Measurements from ENCODE around the gene ZNF793.

ZNF793 gene

GRCh38 chr19:37563518-37563917 lies 56.8 kb downstream of the ZNF793 start:
- DNase-seq (ENCODE audit: extremely low spot score), result no peak
- CTCF ChIA-PET, result no interaction called here
- POLR2A ChIA-PET, result no interaction called here
- no peak for TF ChIP-seq CTCF (IDR thresholded peaks at IDR 0.05; ENCODE audit: control extremely low read depth, extremely low read depth, low read depth, missing control alignments)

- POLR2A ChIA-PET, result no interaction called here
- CTCF ChIA-PET, result no interaction called here
- DNase-seq (ENCODE audit: extremely low spot score), result no peak
- TF ChIP-seq CTCF (IDR thresholded peaks at IDR 0.05; ENCODE audit: control extremely low read depth, extremely low read depth, low read depth, missing control alignments), result no peak
Observed at GRCh38 chr19:37564624-37565369, 58.1 kb downstream of the ZNF793 start.

- CTCF ChIA-PET, result interaction anchor here (2.1 kb wide), 1 partner anchor 13 kb away, joined by 8 read pairs; no protein-coding TSS in a partner anchor
- POLR2A ChIA-PET, result no interaction called here
- no peak for TF ChIP-seq CTCF (IDR thresholded peaks at IDR 0.05; ENCODE audit: control extremely low read depth, extremely low read depth, low read depth, missing control alignments)
- no peak for DNase-seq (ENCODE audit: extremely low spot score)
Observed at GRCh38 chr19:37565370-37565669, 58.6 kb downstream of the ZNF793 start.

GRCh38 chr19:37572203-37572602 lies 65.5 kb downstream of the ZNF793 start:
- CTCF ChIA-PET, result interaction anchor here (1.2 kb wide), 1 partner anchor 11 kb away, joined by 3 read pairs; no protein-coding TSS in a partner anchor
- POLR2A ChIA-PET, result no interaction called here
- DNase-seq (ENCODE audit: extremely low spot score), result no peak
- no peak for TF ChIP-seq CTCF (IDR thresholded peaks at IDR 0.05; ENCODE audit: control extremely low read depth, extremely low read depth, low read depth, missing control alignments)

- CTCF ChIA-PET, result interaction anchor here (0.7 to 1.5 kb wide), 2 partner anchors 9 to 11 kb away, joined by 3 read pairs; no protein-coding TSS in a partner anchor
- POLR2A ChIA-PET, result no interaction called here
- TF ChIP-seq CTCF (IDR thresholded peaks at IDR 0.05; ENCODE audit: control extremely low read depth, extremely low read depth, low read depth, missing control alignments), result no peak
- no peak for DNase-seq (ENCODE audit: extremely low spot score)
Observed at GRCh38 chr19:37583340-37583739, 76.6 kb downstream of the ZNF793 start.

All from GM10248 (cell line).